Endothelial cell of umbilical vein (primary cell): ENCODE measurements around the gene SLC49A4. TPM values are rescaled to one million over a fixed set of nuclear protein-coding genes. Genes with fewer than 3 reads are reported as not detected.

Experiments
- BruUV-seq: library from RNA; stranded (reverse); fragments of 400-500 nt; replicated peaks from 2 replicates; lab custom pipeline; 2021; lab: Mats Ljungman, UMichigan
- CTCF ChIA-PET: fragments of 300-600, 350-600 bp; sonication (Branson Sonifier 250); formaldehyde crosslinking; loops from one replicate; lab custom pipeline; 2021; ENCODE audit warnings: antibody characterized with exemption, inconsistent platforms; lab: Charles Lee
- POLR2A ChIA-PET: fragments of 300-600, 350-600 bp; sonication (Branson Sonifier 250); formaldehyde crosslinking; loops from one replicate; lab custom pipeline; 2021; ENCODE audit warnings: antibody characterized with exemption, inconsistent platforms; lab: Charles Lee
- DNase-seq: peaks from one replicate; pipeline ENCODE4 v3.0.0-alpha.2; 2011; ENCODE audit warnings: low read depth, low spot score
- FAIRE-seq: peaks from 2 replicates; lab custom pipeline; 2011; peaks lifted over from hg19 to GRCh38; lab: Jason Lieb, UNC
- H2AFZ ChIP-seq: 2 replicates; pipeline ENCODE4 v1.6.0; 2012; ENCODE audit warnings: low read depth, low read length, control low read depth, inconsistent platforms
- H3K27ac ChIP-seq: 2 replicates; pipeline ENCODE4 v1.5.1; 2011; ENCODE audit warnings: low read depth, mild to moderate bottlenecking, control low read depth, low read length, moderate library complexity; ENCODE audit not compliant: insufficient read depth
- H3K27me3 ChIP-seq, 2 experiments: 2 replicates each; pipeline versions ENCODE4 v1.6.0 to v1.6.1; 2011; ENCODE audit warnings: low read length in 2 of 2, mixed read lengths in 1 of 2; ENCODE audit not compliant: control insufficient read depth in 2 of 2, insufficient read depth in 2 of 2
- H3K36me3 ChIP-seq, 2 experiments: 2 replicates in 1 of 2; 3 replicates in 1 of 2; pipeline ENCODE4 v1.5.1; 2011; ENCODE audit warnings: low read length in 2 of 2, mild to moderate bottlenecking in 1 of 2, moderate library complexity in 1 of 2; ENCODE audit not compliant: control insufficient read depth in 2 of 2, insufficient read depth in 2 of 2; ENCODE audit errors: extremely low read depth in 1 of 2
- H3K4me1 ChIP-seq: 3 replicates; pipeline ENCODE4 v1.5.1; 2011; ENCODE audit warnings: mild to moderate bottlenecking, low read length; ENCODE audit not compliant: control insufficient read depth, insufficient read depth; ENCODE audit errors: extremely low read depth
- H3K4me2 ChIP-seq: 2 replicates; pipeline ENCODE4 v1.6.1; 2011; ENCODE audit warnings: low read length, control low read depth, mixed read lengths; ENCODE audit not compliant: insufficient read depth
- H3K4me3 ChIP-seq, 3 experiments: fragments of 200-600 bp in 1 of 3; sonication (generic), shearing (Covaris generic) in 1 of 3; replicated peaks in 1 of 3; 2 replicates each; pipeline ENCODE4 v1.5.1; 2011 to 2016; ENCODE audit warnings: control low read depth in 3 of 3, low read length in 3 of 3, mild to moderate bottlenecking in 2 of 3, inconsistent platforms in 1 of 3, low read depth in 1 of 3, moderate library complexity in 1 of 3; ENCODE audit not compliant: insufficient read depth in 1 of 3
- H3K79me2 ChIP-seq: 2 replicates; pipeline ENCODE4 v1.6.0; 2012; ENCODE audit warnings: low read length, inconsistent platforms; ENCODE audit not compliant: control insufficient read depth, insufficient read depth
- H3K9ac ChIP-seq: replicated peaks from 2 replicates; pipeline ENCODE3; 2011; ENCODE audit warnings: low read length, control low read depth; ENCODE audit not compliant: insufficient read depth; ENCODE audit errors: extremely low read depth
- H3K9me1 ChIP-seq: replicated peaks from 3 replicates; pipeline ENCODE4 v1.6.0; 2011; ENCODE audit warnings: mild to moderate bottlenecking, low read length; ENCODE audit not compliant: control insufficient read depth, insufficient read depth; ENCODE audit errors: extremely low read depth
- H3K9me3 ChIP-seq: replicated peaks from 2 replicates; pipeline ENCODE4 v1.5.1; 2012; ENCODE audit warnings: low read length, inconsistent platforms; ENCODE audit not compliant: control insufficient read depth, insufficient read depth
- H4K20me1 ChIP-seq: replicated peaks from 2 replicates; pipeline ENCODE3; 2011; ENCODE audit warnings: mild to moderate bottlenecking, low read length; ENCODE audit not compliant: control insufficient read depth, insufficient read depth; ENCODE audit errors: extremely low read depth
- EZH2 ChIP-seq: IDR thresholded peaks from 2 replicates; pipeline ENCODE4 v1.6.1; 2012; ENCODE audit warnings: borderline replicate concordance, low read depth, mild to moderate bottlenecking, moderate library complexity, low read length, inconsistent platforms; ENCODE audit not compliant: severe bottlenecking
- FOS ChIP-seq: IDR thresholded peaks from 2 replicates; pipeline ENCODE4 v1.6.1; 2011; ENCODE audit warnings: mild to moderate bottlenecking, low read length, moderate library complexity, borderline replicate concordance; ENCODE audit not compliant: insufficient read depth
- dilution Hi-C: fragments of 300-500 bp; cut with MboI; formaldehyde crosslinking; loops from one replicate; pipeline ENCODE4 v1.15.0; 2019; ENCODE audit warnings: low sequenced_read_pairs; ENCODE audit not compliant: extremely low pct_ligation_motif_present
- intact Hi-C: fragments of 100-400 bp; cut with micrococcal nuclease; formaldehyde crosslinking; loops from one replicate; pipeline ENCODE4 v1.10.0; 2022
- polyA plus RNA-seq, 4 experiments: library from polyadenylated mRNA; depleted of rRNA in 3 of 4; stranded (reverse) in 3 of 4; unstranded in 1 of 4; fragments of >200 nt; gene quantifications; 2 replicates each; pipeline versions ENCODE4 v1.2.1 to v1.2.3, GENCODE V29; 2011 to 2012; ENCODE audit warnings: missing spikeins in 1 of 4
- total RNA-seq: library from RNA; stranded (reverse); gene quantifications from 2 replicates; pipeline ENCODE4 v1.2.3, GENCODE V29; 2021
- TF ChIP-seq, protein P1 (sequence below): IDR thresholded peaks from 2 replicates; pipeline ENCODE4 v1.6.1; 2011; ENCODE audit not compliant: insufficient read depth, insufficient read length

Gene SLC49A4
- total and polyA plus RNA-seq, 2 donors (not counting 3 experiments of a cell fraction or from before 2014, with no cell fraction given): 10.9 to 11.6 TPM

DNA sequence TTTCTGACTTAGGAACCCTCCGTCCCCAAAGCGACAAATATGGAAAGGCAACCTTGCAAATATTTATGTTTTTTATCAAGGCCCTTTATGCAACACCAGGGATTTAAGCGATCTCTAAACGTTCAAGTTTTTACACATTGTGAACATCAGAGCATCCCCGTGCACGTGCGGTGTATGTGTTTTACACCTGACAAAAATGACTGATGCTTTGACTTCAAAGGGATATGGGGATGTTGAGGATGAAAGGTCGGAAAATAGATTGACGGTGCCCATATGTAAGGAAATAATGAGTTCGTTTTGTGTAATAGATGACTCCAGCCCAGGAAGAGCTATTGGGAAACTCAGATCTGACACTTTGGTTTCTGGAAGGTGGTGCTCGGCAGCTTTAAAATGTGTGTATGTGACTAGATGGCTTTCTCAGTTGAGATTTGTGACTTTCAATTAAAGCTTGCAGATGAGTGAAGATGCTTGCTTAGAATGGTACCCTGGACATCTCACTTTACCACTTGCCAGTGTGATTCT lies 866 bp downstream of the SLC49A4 start:
- TSS peak; percentile 46 for BruUV-seq
- no peaks in the 10 kb centered on the region for H3K27me3 ChIP-seq
- ChIA-PET CTCF (no interaction called here), POLR2A (no interaction called here)
- DNase-seq (no peak), FAIRE-seq (peak; percentile 63)
- peak overlapping the region; percentile 61 for H3K4me2 ChIP-seq
- peak; percentile 23 for TF ChIP-seq EZH2
- TF ChIP-seq, protein P1, sequence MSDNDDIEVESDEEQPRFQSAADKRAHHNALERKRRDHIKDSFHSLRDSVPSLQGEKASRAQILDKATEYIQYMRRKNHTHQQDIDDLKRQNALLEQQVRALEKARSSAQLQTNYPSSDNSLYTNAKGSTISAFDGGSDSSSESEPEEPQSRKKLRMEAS: no peak
- H3K4me1 ChIP-seq: peaks cover 21% of the 10 kb centered on the region
- no peaks in the 10 kb centered on the region for H3K79me2 ChIP-seq
- H3K9me1 ChIP-seq: no peaks in the 10 kb centered on the region
- H3K9ac ChIP-seq: peak overlapping the region; percentile 84
- H3K36me3 ChIP-seq: no peaks in the 10 kb centered on the region
- no peaks in the 10 kb centered on the region for H3K9me3 ChIP-seq
- peak overlapping the region; percentile 31 to 80 (median 65) for H3K4me3 ChIP-seq
- peak overlapping the region; percentile 94 for H2AFZ ChIP-seq
- H3K27ac ChIP-seq: peak overlapping the region; percentile 92
- no peaks in the 10 kb centered on the region for H4K20me1 ChIP-seq
- dilution Hi-C loops (no loop called here), intact Hi-C loops (loop anchor here (2.0 to 10.0 kb wide), 2 partner anchors 289 to 405 kb away; partner anchors contain the start of gene SEC22A)

DNA sequence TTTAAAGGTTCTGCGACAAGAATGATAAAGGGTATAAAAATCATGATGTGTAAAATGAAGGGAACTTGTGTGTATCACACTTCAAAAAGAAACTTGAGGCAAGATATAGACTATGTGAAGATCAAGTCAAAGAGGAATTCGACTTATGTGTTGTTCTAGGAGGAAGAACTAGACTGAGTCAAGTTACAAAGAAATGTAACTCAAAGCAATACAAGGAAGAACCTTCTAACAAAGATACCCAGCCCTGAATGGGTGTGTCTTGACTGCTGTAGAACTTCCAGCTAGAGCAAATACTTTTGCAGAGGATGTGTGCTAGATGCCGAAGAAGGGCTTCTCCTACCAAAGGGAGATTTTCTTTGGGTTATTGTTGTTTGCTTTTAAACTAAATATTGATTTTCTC lies 2.4 kb downstream of the SLC49A4 start:
- TF ChIP-seq FOS: no peak
- no peak for DNase-seq
- Histone ChIP-seq H3K27ac (no peak overlapping the region), H3K4me3 (no peak overlapping the region), H4K20me1 (no peaks in the 10 kb centered on the region), H3K9me3 (no peaks in the 10 kb centered on the region), H3K4me2 (no peak overlapping the region), H3K9me1 (no peaks in the 10 kb centered on the region), H3K36me3 (no peaks in the 10 kb centered on the region), H3K9ac (no peak overlapping the region), H3K27me3 (no peaks in the 10 kb centered on the region), H3K4me1 (peaks cover 21% of the 10 kb centered on the region), H2AFZ (no peak overlapping the region), H3K79me2 (no peaks in the 10 kb centered on the region)
- POLR2A ChIA-PET: no interaction called here
- dilution Hi-C loops (no loop called here), intact Hi-C loops (loop anchor here (10.0 kb wide), 1 partner anchor 288 kb away; no protein-coding TSS in a partner anchor)
- FAIRE-seq: no peak
- CTCF ChIA-PET: no interaction called here
- BruUV-seq: no TSS peak
